Upper lobe of right lung (tissue), 1 donor: ENCODE data around the gene CRYL1. TPM values are rescaled to one million over a fixed set of nuclear protein-coding genes. Genes with fewer than 3 reads are reported as not detected.

Source experiments
- ATAC-seq: fragments of 200-7000 bp; cut with Tn5 transposase; one replicate; pipeline ENCODE4 v1.9.1; 2020; ENCODE audit warnings: mild to moderate bottlenecking, moderate library complexity
- DNase-seq: peaks from one replicate; pipeline ENCODE4 v3.0.0-alpha.2; 2020
- H3K27ac ChIP-seq: fragments of 200-600 bp; one replicate; pipeline ENCODE4 v1.8.0; 2022
- H3K27me3 ChIP-seq: fragments of 200-600 bp; one replicate; pipeline ENCODE4 v1.8.0; 2022; ENCODE audit warnings: mild to moderate bottlenecking
- H3K36me3 ChIP-seq: fragments of 200-600 bp; one replicate; pipeline ENCODE4 v1.8.0; 2022
- H3K4me1 ChIP-seq: fragments of 200-600 bp; one replicate; pipeline ENCODE4 v1.8.0; 2022
- H3K4me3 ChIP-seq: fragments of 200-600 bp; one replicate; pipeline ENCODE4 v1.8.0; 2022; ENCODE audit warnings: mild to moderate bottlenecking
- H3K9me3 ChIP-seq: fragments of 200-600 bp; one replicate; pipeline ENCODE4 v1.8.0; 2022
- CTCF ChIP-seq: fragments of 200-600 bp; IDR thresholded peaks from one replicate; pipeline ENCODE4 v1.8.0; 2022; ENCODE audit warnings: antibody characterized with exemption
- intact Hi-C: fragments of 100-400 bp; cut with DNase I; formaldehyde crosslinking; loops from one replicate; pipeline ENCODE4 v1.11.0; 2022
- total RNA-seq: library from RNA; stranded (reverse); fragmentation: NEBNext Ultra II Directional; extraction: Animal tissue kit (Norgen Biotek cat#: 25700); gene quantifications from one replicate; pipeline ENCODE4 v1.2.1, GENCODE V29; 2021
- donor health status: DM: no; HTN: yes; CAD: no; lungs with severe emphysema.

The CRYL1 gene
- total RNA-seq, 1 donor from 2014 or later: 28.5 TPM

- no peaks in the 10 kb centered on the region for H3K9me3 ChIP-seq
- H3K36me3 ChIP-seq: no peaks in the 10 kb centered on the region
- no peak overlapping the region for H3K27ac ChIP-seq
- TF ChIP-seq CTCF: no peak
- no peak for DNase-seq
- H3K4me1 ChIP-seq: peaks cover 5% of the 10 kb centered on the region
- intact Hi-C loops: no loop called here
- H3K27me3 ChIP-seq: no peaks in the 10 kb centered on the region
- H3K4me3 ChIP-seq: no peak overlapping the region
- no peak for ATAC-seq
These were observed 112.8 kb downstream of the CRYL1 start for GRCh38 chr13:20412691-20413355.

- Histone ChIP-seq H3K27me3 (no peaks in the 10 kb centered on the region), H3K27ac (no peak overlapping the region), H3K36me3 (no peaks in the 10 kb centered on the region), H3K4me3 (no peak overlapping the region), H3K4me1 (peaks cover 5% of the 10 kb centered on the region), H3K9me3 (no peaks in the 10 kb centered on the region)
- intact Hi-C loops: no loop called here
- TF ChIP-seq CTCF: no peak
- ATAC-seq (peak; percentile 90), DNase-seq (no peak)
These were observed 113.9 kb downstream of the CRYL1 start for GRCh38 chr13:20411638-20412342.

- H3K9me3 ChIP-seq: no peaks in the 10 kb centered on the region
- H3K27me3 ChIP-seq: no peaks in the 10 kb centered on the region
- no peak overlapping the region for H3K27ac ChIP-seq
- ATAC-seq: no peak
- no peak for TF ChIP-seq CTCF
- intact Hi-C loops: no loop called here
- no peaks in the 10 kb centered on the region for H3K36me3 ChIP-seq
- H3K4me1 ChIP-seq: peaks cover 5% of the 10 kb centered on the region
- no peak for DNase-seq
- H3K4me3 ChIP-seq: no peak overlapping the region
These were observed 114.9 kb downstream of the CRYL1 start for GRCh38 chr13:20410726-20411125.

GRCh38 chr13:20408181-20408580 lies 117.5 kb downstream of the CRYL1 start:
- Histone ChIP-seq H3K4me3 (no peak overlapping the region), H3K36me3 (no peaks in the 10 kb centered on the region), H3K27me3 (no peaks in the 10 kb centered on the region), H3K27ac (no peak overlapping the region), H3K4me1 (peaks cover 5% of the 10 kb centered on the region), H3K9me3 (no peaks in the 10 kb centered on the region)
- no peak for DNase-seq
- no peak for ATAC-seq
- TF ChIP-seq CTCF: no peak
- intact Hi-C loops: no loop called here

GRCh38 chr13:20407759-20408158 lies 117.9 kb downstream of the CRYL1 start:
- peaks cover 5% of the 10 kb centered on the region for H3K4me1 ChIP-seq

More at GRCh38 chr13:20407759-20408158, 117.9 kb downstream of the CRYL1 start:
- Histone ChIP-seq H3K4me3 (no peak overlapping the region), H3K27ac (no peak overlapping the region), H3K27me3 (no peaks in the 10 kb centered on the region), H3K9me3 (no peaks in the 10 kb centered on the region), H3K36me3 (no peaks in the 10 kb centered on the region)
- intact Hi-C loops: no loop called here
- DNase-seq: no peak
- ATAC-seq: no peak
- no peak for TF ChIP-seq CTCF
